T-helper 22 cell (primary cell): Measurements from ENCODE around the gene CLDN24.
"Not testable (repeated sequence)": the region's sequence is repeated elsewhere in the genome, so short reads cannot be mapped to it uniquely, and the experiment has no call there.

Experiments used
- DNase-seq: peaks from one replicate; pipeline ENCODE4 v3.0.0-alpha.2; 2020; ENCODE audit warnings: low read depth

Gene CLDN24

GRCh38 chr4:183347146-183347545 lies 24.9 kb upstream of the CLDN24 start:
- no peak for DNase-seq

GRCh38 chr4:183345261-183345660 lies 23.0 kb upstream of the CLDN24 start:
- no peak for DNase-seq

- no peak for DNase-seq
These were observed 22.5 kb upstream of the CLDN24 start for GRCh38 chr4:183344523-183345255.

GRCh38 chr4:183343730-183344129 lies 21.5 kb upstream of the CLDN24 start:
- no peak for DNase-seq

- no peak for DNase-seq
These were observed 20.6 kb upstream of the CLDN24 start for GRCh38 chr4:183342541-183343533.

- no peak for DNase-seq
These were observed 15.6 kb upstream of the CLDN24 start for GRCh38 chr4:183337833-183338232.

- no peak for DNase-seq
These were observed 15.1 kb upstream of the CLDN24 start for GRCh38 chr4:183337349-183337748.

- DNase-seq = no peak
These were observed 13.2 kb upstream of the CLDN24 start for GRCh38 chr4:183335369-183335940.

- no peak for DNase-seq
These were observed 11.8 kb upstream of the CLDN24 start for GRCh38 chr4:183333983-183334382.

GRCh38 chr4:183333202-183333601 lies 11.0 kb upstream of the CLDN24 start:
- DNase-seq = no peak

GRCh38 chr4:183332447-183332846 lies 10.2 kb upstream of the CLDN24 start:
- no peak for DNase-seq

- DNase-seq = no peak
These were observed 8.6 kb upstream of the CLDN24 start for GRCh38 chr4:183330841-183331240.

- DNase-seq = no peak
These were observed 7.9 kb upstream of the CLDN24 start for GRCh38 chr4:183329954-183330742.

GRCh38 chr4:183329244-183329643 lies 7.0 kb upstream of the CLDN24 start:
- DNase-seq = no peak

- no peak for DNase-seq
These were observed 6.6 kb upstream of the CLDN24 start for GRCh38 chr4:183328832-183329231.

- DNase-seq = no peak
These were observed 5.6 kb upstream of the CLDN24 start for GRCh38 chr4:183327827-183328226.

GRCh38 chr4:183326853-183327252 lies 4.6 kb upstream of the CLDN24 start:
- DNase-seq = no peak

- DNase-seq = not testable (repeated sequence)
These were observed 4.2 kb upstream of the CLDN24 start for GRCh38 chr4:183326387-183326786.

- DNase-seq = no peak
These were observed 2.4 kb upstream of the CLDN24 start for GRCh38 chr4:183324619-183325018.

GRCh38 chr4:183324056-183324455 lies 1.8 kb upstream of the CLDN24 start:
- not testable (repeated sequence) for DNase-seq

GRCh38 chr4:183323295-183323694 lies 1.1 kb upstream of the CLDN24 start:
- DNase-seq = no peak

GRCh38 chr4:183321516-183321915 lies 710 bp downstream of the CLDN24 start:
- DNase-seq = no peak
